GM20431 (cell line): ENCODE results near the gene HECTD3.

Experiments used
- in situ Hi-C: fragments of 300-500 bp; cut with MseI, MboI; formaldehyde crosslinking; loops from one replicate; pipeline ENCODE4 v1.15.0; 2020; ENCODE audit warnings: low sequenced_read_pairs; ENCODE audit not compliant: unreplicated experiment

Gene HECTD3

GRCh38 chr1:45010855-45011811 lies at the start of gene HECTD3:
Gene HECTD3 (minus strand): TSS chr1:45011324. CDS start chr1:45011257, 67 bp downstream.
- in situ Hi-C loops, result loop anchor here (25.0 kb wide), 1 partner anchor 476 kb away; the partner anchor contains the start of gene TESK2

GRCh38 chr1:45059829-45060228 lies 48.7 kb upstream of the HECTD3 start:
- in situ Hi-C loops, result no loop called here

- in situ Hi-C loops, result no loop called here
Observed at GRCh38 chr1:45057542-45057941, 46.4 kb upstream of the HECTD3 start.

DNA sequence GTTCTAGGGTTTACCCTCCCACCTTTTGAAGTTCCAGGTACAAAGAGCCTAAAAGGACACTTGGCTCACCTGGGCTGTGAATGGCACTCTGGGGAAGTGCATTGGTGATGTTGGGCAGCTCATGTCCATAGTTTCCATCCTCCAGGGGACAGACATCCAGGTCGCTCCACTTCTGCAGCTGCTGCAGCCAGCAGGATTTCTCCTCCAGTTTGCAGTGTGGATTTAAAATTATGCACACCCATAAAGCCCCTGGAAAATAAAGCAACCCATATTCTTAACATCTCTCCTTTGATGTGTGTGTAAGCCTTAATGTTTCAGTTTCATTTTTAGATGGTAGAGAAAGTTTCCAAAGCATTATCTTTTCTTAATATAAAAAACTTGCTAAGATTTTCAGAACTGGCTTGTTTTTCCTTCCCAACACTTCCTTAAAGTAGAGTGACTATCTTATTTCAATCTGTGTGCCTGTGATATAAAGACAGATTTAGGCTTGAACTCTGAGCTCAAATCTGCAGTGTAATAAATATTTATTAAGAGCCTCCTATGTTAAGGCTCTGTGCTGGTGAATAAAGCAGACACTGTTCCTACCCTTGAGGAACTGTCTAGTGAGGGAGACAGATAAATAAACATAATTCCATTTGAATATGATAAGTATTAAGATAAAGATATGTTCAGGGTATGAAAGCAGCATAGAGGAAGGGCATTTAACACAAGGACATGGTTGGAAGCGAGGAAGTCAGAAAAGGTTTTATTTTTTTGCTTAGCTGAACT lies 40.1 kb upstream of the HECTD3 start:
- in situ Hi-C loops, result no loop called here

DNA sequence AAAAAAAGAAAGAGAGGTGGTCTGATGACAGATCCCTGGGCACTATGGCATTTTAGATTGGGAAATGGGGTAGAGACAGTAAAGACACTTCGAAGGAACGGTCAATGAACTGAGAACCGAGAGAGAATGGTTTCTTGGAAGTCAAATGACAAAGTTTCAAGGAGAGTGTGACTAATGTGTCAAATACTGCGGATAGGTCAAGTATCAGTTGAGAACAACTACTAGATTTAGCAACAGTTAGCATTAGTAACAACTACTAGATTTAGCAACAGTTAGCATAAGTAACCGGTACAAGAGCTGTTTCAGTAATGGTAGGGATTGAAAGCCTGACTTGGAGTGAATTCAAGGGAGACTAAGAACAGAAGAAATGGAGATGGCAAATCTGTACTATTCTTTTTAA lies 35.9 kb upstream of the HECTD3 start:
- in situ Hi-C loops, result no loop called here

GRCh38 chr1:45044916-45045315 lies 33.8 kb upstream of the HECTD3 start:
- in situ Hi-C loops, result no loop called here

- in situ Hi-C loops, result no loop called here
Observed at GRCh38 chr1:45043094-45043493, 32.0 kb upstream of the HECTD3 start.

DNA sequence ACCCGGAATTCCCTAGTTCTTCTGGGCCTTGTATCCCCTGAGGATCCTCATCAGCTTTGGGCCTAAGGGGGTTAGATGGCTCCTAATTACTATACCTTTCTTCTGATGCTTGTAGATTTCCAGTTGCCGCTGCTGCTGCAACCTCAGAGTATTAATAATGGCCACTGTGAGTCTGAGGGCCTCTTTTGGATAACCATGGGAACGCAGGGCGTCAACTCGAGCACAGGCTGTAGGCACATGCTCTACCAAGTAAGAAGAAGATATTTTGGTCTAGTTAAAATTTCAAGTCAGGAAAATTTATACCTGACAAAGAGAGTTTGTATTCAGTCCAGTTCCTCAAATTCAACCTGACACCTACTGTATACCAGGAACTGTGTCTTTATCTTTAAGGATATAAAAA lies 29.2 kb upstream of the HECTD3 start:
- in situ Hi-C loops, result no loop called here

DNA sequence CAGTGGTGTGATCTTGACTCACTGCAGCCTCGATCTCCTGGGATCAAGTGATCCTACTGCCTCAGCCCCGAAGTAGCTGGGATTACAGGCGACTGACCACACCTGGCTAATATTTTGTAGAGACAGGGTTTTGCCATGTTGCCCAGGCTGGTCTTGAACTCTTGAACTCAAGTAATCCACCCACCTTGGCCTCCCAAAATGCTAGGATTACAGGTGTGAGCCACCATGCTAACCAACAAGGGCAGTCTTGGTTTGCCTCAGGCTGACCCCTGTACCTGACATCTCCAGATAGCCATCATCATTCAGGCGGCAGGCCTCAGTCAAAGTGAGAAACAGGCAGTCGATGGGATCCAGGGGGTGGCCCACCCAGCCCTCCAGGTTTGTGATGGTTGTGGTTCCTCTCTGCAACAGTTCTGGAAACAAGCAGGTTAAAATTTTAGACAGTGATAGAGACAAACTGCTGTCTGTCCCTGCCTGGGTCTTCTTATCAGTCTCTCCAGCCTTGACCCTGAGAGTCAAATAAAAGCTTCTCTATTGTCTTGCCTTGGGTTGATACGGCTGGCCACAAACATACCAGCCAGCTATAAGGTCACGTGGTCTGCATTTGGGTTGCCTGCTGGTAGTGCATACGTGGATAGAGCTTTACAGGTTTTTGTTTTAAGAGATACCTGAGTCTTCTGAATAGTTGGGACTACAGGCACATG lies 27.7 kb upstream of the HECTD3 start:
- in situ Hi-C loops, result no loop called here

- in situ Hi-C loops, result no loop called here
Observed at GRCh38 chr1:45038240-45038639, 27.1 kb upstream of the HECTD3 start.

DNA sequence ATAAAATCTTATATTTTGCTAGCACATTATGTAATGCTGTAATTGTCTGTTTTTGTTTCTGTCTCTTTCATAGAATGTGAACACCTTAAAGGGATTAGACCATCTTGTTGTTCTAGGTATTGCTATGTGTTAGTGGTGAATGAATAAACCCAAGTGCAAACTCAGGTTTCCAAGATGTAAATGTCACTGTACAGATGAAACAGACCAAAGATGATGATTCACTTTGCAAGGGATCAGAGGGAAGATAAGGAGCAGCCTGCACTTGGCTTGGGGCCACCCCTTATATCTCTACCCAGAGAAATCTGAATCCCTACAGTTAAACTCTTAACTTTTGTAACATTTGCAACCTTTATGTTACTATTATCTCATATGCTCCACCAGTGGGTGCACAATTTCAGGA lies 26.3 kb upstream of the HECTD3 start:
- in situ Hi-C loops, result no loop called here

DNA sequence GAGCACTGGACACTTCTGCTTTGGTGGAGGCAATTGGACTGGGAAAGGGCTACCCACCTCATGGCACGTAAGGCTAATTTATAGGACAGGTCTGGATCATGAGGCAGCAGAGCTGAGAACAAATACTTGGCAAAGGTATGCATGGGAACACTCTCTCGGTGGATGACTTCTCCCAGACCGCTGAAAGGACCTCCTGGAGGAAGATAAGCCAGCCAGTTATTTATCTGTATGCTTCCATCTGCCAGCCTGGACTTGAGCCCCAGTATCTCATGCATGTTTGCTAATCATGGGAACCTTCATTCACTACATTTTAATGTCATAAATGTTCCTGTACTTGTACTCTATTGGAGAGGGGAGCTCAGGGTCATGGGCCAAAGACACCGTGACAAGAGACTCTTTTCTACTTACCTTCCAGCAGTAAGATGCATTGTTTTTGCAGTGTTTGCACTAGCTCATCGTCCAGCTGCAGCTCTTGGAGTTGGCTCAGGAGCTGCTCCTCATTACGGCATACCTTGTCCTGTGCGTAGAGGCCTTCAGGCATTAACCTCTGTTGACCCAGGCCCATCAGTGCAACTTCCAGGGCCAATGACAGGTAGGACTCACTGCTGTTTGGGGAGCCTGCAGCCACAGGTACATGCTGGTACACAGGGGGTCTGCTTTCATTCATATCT lies 24.6 kb upstream of the HECTD3 start:
- in situ Hi-C loops, result no loop called here

- in situ Hi-C loops, result no loop called here
Observed at GRCh38 chr1:45033356-45033755, 22.2 kb upstream of the HECTD3 start.

GRCh38 chr1:45032837-45033236 lies 21.7 kb upstream of the HECTD3 start:
- in situ Hi-C loops, result no loop called here

DNA sequence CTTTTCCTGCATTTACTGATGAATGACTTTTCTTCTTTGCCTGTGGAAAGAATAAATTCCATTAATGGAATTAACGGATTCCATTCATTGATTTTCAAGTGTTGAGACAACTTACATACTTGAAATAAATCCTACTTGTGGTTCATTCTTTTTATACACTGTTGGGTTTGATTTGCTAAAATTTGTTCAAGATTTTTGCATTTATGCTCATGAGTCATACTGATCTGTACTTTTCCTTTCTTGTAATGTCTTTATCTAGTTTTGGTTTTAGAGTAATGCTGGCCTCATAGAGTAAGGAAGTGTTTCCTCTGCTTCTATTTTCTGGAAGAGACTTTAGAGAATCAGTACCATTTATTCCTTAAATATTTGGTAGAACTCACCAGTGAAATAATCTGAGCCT lies 15.3 kb upstream of the HECTD3 start:
- in situ Hi-C loops, result no loop called here

DNA sequence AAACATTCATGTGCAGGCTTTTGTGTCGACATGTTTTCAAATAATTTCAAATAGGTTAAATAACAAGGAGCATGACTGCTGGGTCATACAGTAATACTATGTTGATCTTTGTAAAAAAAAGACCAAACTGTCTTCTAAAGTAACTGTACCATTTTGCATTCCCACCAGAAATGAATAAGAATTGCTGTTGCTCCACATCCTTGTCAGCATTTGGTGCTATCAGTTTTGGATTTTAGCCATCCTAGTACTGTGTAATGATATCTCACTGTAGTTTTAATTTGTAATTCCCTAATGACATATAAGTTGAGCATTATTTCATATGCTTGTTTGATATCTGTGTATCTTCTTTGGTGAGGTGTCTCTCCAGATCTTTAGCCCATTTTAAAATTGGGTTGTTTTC lies 12.5 kb upstream of the HECTD3 start:
- in situ Hi-C loops, result loop anchor here (25.0 kb wide), 1 partner anchor 464 kb away; the partner anchor contains the start of gene TESK2

GRCh38 chr1:45018599-45019230 lies 7.6 kb upstream of the HECTD3 start:
- in situ Hi-C loops, result loop anchor here (5.0 to 25.0 kb wide), 2 partner anchors 279 to 469 kb away; partner anchors contain the start of gene TESK2

DNA sequence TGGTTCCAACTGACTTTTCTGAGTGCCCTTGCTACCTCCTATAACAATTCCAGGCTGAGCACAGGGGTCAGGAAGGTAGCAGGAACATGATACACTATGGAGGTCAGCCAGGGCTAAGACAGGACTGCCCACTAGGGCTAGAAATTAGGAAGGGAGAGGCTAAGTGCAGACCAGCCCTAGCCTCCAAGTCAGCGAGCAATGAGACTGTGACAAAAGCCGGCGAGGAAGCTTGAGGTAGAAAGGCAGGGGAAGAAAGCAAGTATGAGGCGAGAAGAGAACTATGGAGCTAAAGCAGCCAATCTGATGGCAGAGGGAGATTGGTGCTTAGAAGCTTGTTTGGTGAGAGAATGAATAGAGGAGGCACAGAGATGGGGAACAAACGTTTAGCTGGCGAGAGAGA lies 5.6 kb upstream of the HECTD3 start:
- in situ Hi-C loops, result loop anchor here (5.0 to 25.0 kb wide), 2 partner anchors 281 to 471 kb away; partner anchors contain the start of gene TESK2

GRCh38 chr1:45016090-45016697 lies 5.1 kb upstream of the HECTD3 start:
- in situ Hi-C loops, result loop anchor here (5.0 to 25.0 kb wide), 2 partner anchors 281 to 471 kb away; partner anchors contain the start of gene TESK2
